H9 (cell line): ENCODE measurements around the gene EOGT. TPM values are rescaled to one million over a fixed set of nuclear protein-coding genes. Genes with fewer than 3 reads are reported as not detected.

Experiments used
- DNase-seq: peaks from one replicate; pipeline ENCODE4 v3.0.0-alpha.2; 2017
- H2AFZ ChIP-seq: one replicate; pipeline ENCODE4 v1.6.1; 2013; ENCODE audit warnings: mild to moderate bottlenecking, low read length, control low read depth, moderate library complexity
- H2AK5ac ChIP-seq: 2 replicates; pipeline ENCODE4 v1.6.1; 2013; ENCODE audit warnings: low read length, control low read depth, mixed read lengths; ENCODE audit not compliant: insufficient read length
- H2BK120ac ChIP-seq: one replicate; pipeline ENCODE4 v1.6.1; 2013; ENCODE audit warnings: low read depth, mild to moderate bottlenecking, low read length, control low read depth, inconsistent platforms; ENCODE audit not compliant: poor library complexity, severe bottlenecking
- H2BK12ac ChIP-seq: 2 replicates; pipeline ENCODE4 v1.6.1; 2013; ENCODE audit warnings: low read length, control low read depth, mixed read lengths, low read depth; ENCODE audit not compliant: insufficient read length
- H2BK15ac ChIP-seq: 2 replicates; pipeline ENCODE4 v1.6.1; 2013; ENCODE audit warnings: low read depth, low read length, control low read depth
- H2BK20ac ChIP-seq: one replicate; pipeline ENCODE4 v1.6.1; 2013; ENCODE audit warnings: low read depth, mild to moderate bottlenecking, low read length, control low read depth, inconsistent platforms; ENCODE audit not compliant: poor library complexity, severe bottlenecking
- H2BK5ac ChIP-seq: 2 replicates; pipeline ENCODE4 v1.6.1; 2013; ENCODE audit warnings: low read length, control low read depth, mixed read lengths; ENCODE audit not compliant: insufficient read length
- H3K14ac ChIP-seq: 2 replicates; pipeline ENCODE4 v1.6.1; 2013; ENCODE audit warnings: low read length, control low read depth; ENCODE audit not compliant: insufficient read depth
- H3K18ac ChIP-seq: 2 replicates; pipeline ENCODE4 v1.6.1; 2013; ENCODE audit warnings: low read depth, mild to moderate bottlenecking, mixed read lengths, low read length, control low read depth; ENCODE audit not compliant: insufficient read length
- H3K23ac ChIP-seq: 2 replicates; pipeline ENCODE4 v1.6.1; 2013; ENCODE audit warnings: low read length, control low read depth, mixed read lengths, low read depth; ENCODE audit not compliant: insufficient read length
- H3K23me2 ChIP-seq: 2 replicates; pipeline ENCODE4 v1.6.1; 2013; ENCODE audit warnings: low read depth, mild to moderate bottlenecking, mixed read lengths, low read length, control low read depth; ENCODE audit not compliant: insufficient read length, poor library complexity, severe bottlenecking
- H3K27ac ChIP-seq: 2 replicates; pipeline ENCODE4 v1.5.1; 2013; ENCODE audit warnings: low read length, control low read depth, mixed read lengths, low read depth; ENCODE audit not compliant: insufficient read length
- H3K27me3 ChIP-seq: 2 replicates; pipeline ENCODE4 v1.6.1; 2013; ENCODE audit warnings: low read length, control low read depth, inconsistent platforms; ENCODE audit not compliant: insufficient read depth
- H3K4ac ChIP-seq: 2 replicates; pipeline ENCODE4 v1.6.1; 2013; ENCODE audit warnings: low read depth, mild to moderate bottlenecking, control low read depth, inconsistent platforms, low read length, moderate library complexity
- H3K4me1 ChIP-seq: 2 replicates; pipeline ENCODE4 v1.6.1; 2013; ENCODE audit warnings: low read length, control low read depth, inconsistent platforms; ENCODE audit not compliant: insufficient read depth
- H3K4me2 ChIP-seq: 2 replicates; pipeline ENCODE4 v1.6.1; 2013; ENCODE audit warnings: low read length, control low read depth, mixed read lengths; ENCODE audit not compliant: insufficient read length, insufficient read depth
- H3K56ac ChIP-seq: 2 replicates; pipeline ENCODE4 v1.6.1; 2013; ENCODE audit warnings: low read depth, mild to moderate bottlenecking, mixed read lengths, low read length, control low read depth; ENCODE audit not compliant: insufficient read length
- H3K79me1 ChIP-seq: 2 replicates; pipeline ENCODE4 v1.6.1; 2013; ENCODE audit warnings: low read depth, mild to moderate bottlenecking, moderate library complexity, low read length, control low read depth, inconsistent platforms; ENCODE audit not compliant: insufficient read depth, poor library complexity, severe bottlenecking
- H3K79me2 ChIP-seq: 2 replicates; pipeline ENCODE4 v1.6.1; 2013; ENCODE audit warnings: low read length, control low read depth, inconsistent platforms; ENCODE audit not compliant: insufficient read depth
- H3K9ac ChIP-seq: 2 replicates; pipeline ENCODE4 v1.6.1; 2013; ENCODE audit warnings: low read length, control low read depth, mixed read lengths; ENCODE audit not compliant: insufficient read length; ENCODE audit errors: extremely low read depth
- H3K9me3 ChIP-seq: one replicate; pipeline ENCODE4 v1.6.1; 2013; ENCODE audit warnings: low read depth, low read length, inconsistent platforms; ENCODE audit not compliant: control insufficient read depth
- H3T11ph ChIP-seq: one replicate; pipeline ENCODE4 v1.6.1; 2013; ENCODE audit warnings: mild to moderate bottlenecking, low read length, control low read depth, inconsistent platforms
- H4K20me1 ChIP-seq: one replicate; pipeline ENCODE4 v1.6.1; 2013; ENCODE audit not compliant: control insufficient read depth, insufficient read length, insufficient read depth
- H4K5ac ChIP-seq: 2 replicates; pipeline ENCODE4 v1.6.1; 2013; ENCODE audit warnings: low read depth, mild to moderate bottlenecking, mixed read lengths, low read length, control low read depth; ENCODE audit not compliant: insufficient read length
- H4K8ac ChIP-seq: replicated peaks from 2 replicates; pipeline ENCODE4 v1.6.1; 2013; ENCODE audit warnings: low read length, control low read depth, mixed read lengths, low read depth; ENCODE audit not compliant: insufficient read length
- H4K91ac ChIP-seq: 2 replicates; pipeline ENCODE4 v1.6.1; 2013; ENCODE audit warnings: low read depth, mild to moderate bottlenecking, moderate library complexity, mixed read lengths, low read length, control low read depth; ENCODE audit not compliant: insufficient read length
- H3K27ac Mint-ChIP-seq, 3 experiments: 2 replicates in 2 of 3; 3 replicates in 1 of 3; pipeline ENCODE4 v1.8.0; 2020 to 2021; ENCODE audit warnings: mixed read lengths in 3 of 3, mild to moderate bottlenecking in 1 of 3, moderate library complexity in 1 of 3
- H3K27me3 Mint-ChIP-seq: 2 replicates; pipeline ENCODE4 v1.8.0; 2021; ENCODE audit warnings: low read depth, mild to moderate bottlenecking, moderate library complexity, mixed read lengths
- H3K36me3 Mint-ChIP-seq, 3 experiments: 2 replicates in 2 of 3; 3 replicates in 1 of 3; pipeline ENCODE4 v1.8.0; 2020 to 2021; ENCODE audit warnings: low read depth in 3 of 3, mixed read lengths in 3 of 3; ENCODE audit not compliant: insufficient read depth in 1 of 3
- H3K4me1 Mint-ChIP-seq, 2 experiments: 2 replicates each; pipeline ENCODE4 v1.8.0; 2020; ENCODE audit warnings: mixed read lengths in 2 of 2
- H3K4me3 Mint-ChIP-seq, 2 experiments: 2 replicates in 1 of 2; 3 replicates in 1 of 2; pipeline ENCODE4 v1.8.0; 2020 to 2021; ENCODE audit warnings: mild to moderate bottlenecking in 2 of 2, mixed read lengths in 2 of 2, moderate library complexity in 1 of 2
- H3K9me3 Mint-ChIP-seq, 2 experiments: 2 replicates in 1 of 2; 3 replicates in 1 of 2; pipeline ENCODE4 v1.8.0; 2020; ENCODE audit warnings: mild to moderate bottlenecking in 2 of 2, mixed read lengths in 2 of 2, moderate library complexity in 1 of 2
- WGBS: extraction: QIAGEN DNeasy Blood & Tissue Kit; methylation state at CpG from one replicate; pipeline ENCODE4 v1.1.7; 2013; ENCODE audit warnings: missing lambda C conversion rate, low lambda C conversion rate, mixed read lengths; ENCODE audit not compliant: insufficient read length; ENCODE audit errors: extremely low coverage; 5-methylcytosine and 5-hydroxymethylcytosine counted together
- microRNA-seq: library from miRNA; unstranded; fragments of <30 nt; microRNA quantifications from one replicate; pipeline ENCODE4, GENCODE V29; 2020; ENCODE audit warnings: borderline microRNAs expressed
- total RNA-seq: library from RNA; stranded (reverse); gene quantifications from 2 replicates; pipeline ENCODE4 v1.2.1, GENCODE V29; 2021
- TF ChIP-seq, protein P1 (sequence below): fragments of 200-600 bp; sonication (generic); conservative IDR thresholded peaks from 3 replicates; pipeline ENCODE4 v1.8.0; 2021; ENCODE audit warnings: antibody characterized with exemption, mild to moderate bottlenecking

EOGT gene
- total RNA-seq, 1 experiment from 2014 or later: 30.5 TPM

DNA sequence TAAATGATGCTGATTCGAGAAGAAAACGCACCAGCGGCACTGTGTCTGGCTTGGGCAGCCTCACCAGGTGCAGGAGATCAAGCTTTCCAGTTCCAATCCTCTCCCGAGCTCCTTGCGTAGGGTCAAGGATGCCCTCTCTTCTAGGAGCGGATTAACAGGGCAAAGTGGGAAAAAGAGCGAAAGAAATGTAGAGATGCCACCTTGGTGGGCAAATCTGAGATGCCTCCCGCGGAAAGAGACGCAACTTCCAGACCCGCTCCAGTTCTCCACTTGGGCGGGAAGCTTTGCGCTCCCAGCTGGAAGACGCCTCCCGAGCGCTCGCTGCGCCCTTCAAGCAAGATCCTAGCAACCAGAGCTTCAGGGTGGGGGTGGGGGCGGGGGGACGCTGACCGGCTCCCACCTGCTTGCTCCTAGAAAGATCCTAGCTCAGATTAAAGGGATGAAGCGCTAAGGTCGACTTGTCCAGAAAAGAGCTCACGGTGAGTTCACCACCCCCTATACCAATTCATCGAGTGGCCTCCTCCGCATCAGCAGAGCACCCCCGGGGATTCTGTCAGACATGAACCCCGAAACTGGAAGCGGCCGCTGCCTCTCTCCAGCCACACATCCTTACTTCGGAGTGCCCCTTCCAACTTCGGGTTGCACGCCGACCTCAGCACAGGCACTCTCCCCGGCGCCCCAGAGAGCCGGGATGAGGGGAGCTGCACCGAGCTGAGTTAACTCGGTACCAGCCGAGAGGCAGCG lies 81.9 kb downstream of the EOGT start:
- no peak overlapping the region for H3K56ac ChIP-seq
- H2BK120ac ChIP-seq: no peak overlapping the region
- no peaks in the 10 kb centered on the region for H3K79me2 ChIP-seq
- TF ChIP-seq, protein P1, sequence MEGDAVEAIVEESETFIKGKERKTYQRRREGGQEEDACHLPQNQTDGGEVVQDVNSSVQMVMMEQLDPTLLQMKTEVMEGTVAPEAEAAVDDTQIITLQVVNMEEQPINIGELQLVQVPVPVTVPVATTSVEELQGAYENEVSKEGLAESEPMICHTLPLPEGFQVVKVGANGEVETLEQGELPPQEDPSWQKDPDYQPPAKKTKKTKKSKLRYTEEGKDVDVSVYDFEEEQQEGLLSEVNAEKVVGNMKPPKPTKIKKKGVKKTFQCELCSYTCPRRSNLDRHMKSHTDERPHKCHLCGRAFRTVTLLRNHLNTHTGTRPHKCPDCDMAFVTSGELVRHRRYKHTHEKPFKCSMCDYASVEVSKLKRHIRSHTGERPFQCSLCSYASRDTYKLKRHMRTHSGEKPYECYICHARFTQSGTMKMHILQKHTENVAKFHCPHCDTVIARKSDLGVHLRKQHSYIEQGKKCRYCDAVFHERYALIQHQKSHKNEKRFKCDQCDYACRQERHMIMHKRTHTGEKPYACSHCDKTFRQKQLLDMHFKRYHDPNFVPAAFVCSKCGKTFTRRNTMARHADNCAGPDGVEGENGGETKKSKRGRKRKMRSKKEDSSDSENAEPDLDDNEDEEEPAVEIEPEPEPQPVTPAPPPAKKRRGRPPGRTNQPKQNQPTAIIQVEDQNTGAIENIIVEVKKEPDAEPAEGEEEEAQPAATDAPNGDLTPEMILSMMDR: no peak
- no peak overlapping the region for H4K8ac ChIP-seq
- peak; percentile 40 for DNase-seq
- H2BK15ac ChIP-seq: no peak overlapping the region
- peak overlapping the region; percentile 35 for H3K9ac ChIP-seq
- H3K27ac ChIP-seq: no peak overlapping the region
- peak overlapping the region; percentile 72 to 87 for H3K4me3 Mint-ChIP-seq
- H4K91ac ChIP-seq: no peak overlapping the region
- H3K4ac ChIP-seq: no peak overlapping the region
- H2AK5ac ChIP-seq: no peak overlapping the region
- no peak overlapping the region for H2AFZ ChIP-seq
- H4K20me1 ChIP-seq: no peaks in the 10 kb centered on the region
- H2BK12ac ChIP-seq: no peak overlapping the region
- H3K4me1 Mint-ChIP-seq: peaks cover 11 to 15% of the 10 kb centered on the region in 2 experiments
- no peaks in the 10 kb centered on the region for H3K9me3 Mint-ChIP-seq
- no peaks in the 10 kb centered on the region for H3K9me3 ChIP-seq
- no peaks in the 10 kb centered on the region for H3K36me3 Mint-ChIP-seq
- no peak overlapping the region for H2BK20ac ChIP-seq
- peaks cover 16% of the 10 kb centered on the region for H3K23me2 ChIP-seq
- H2BK5ac ChIP-seq: no peak overlapping the region
- H3K23ac ChIP-seq: no peak overlapping the region
- H3K4me2 ChIP-seq: peak overlapping the region; percentile 94
- H3T11ph ChIP-seq: no peak overlapping the region
- no CpG with 5 or more reads among the region's 41 CpGs for WGBS
- H3K14ac ChIP-seq: no peak overlapping the region; the same call in 1 of the 2 replicates
- peaks cover 17% of the 10 kb centered on the region; the same call in 1 of the 2 replicates for H3K27me3 ChIP-seq
- no peak overlapping the region for H3K27ac Mint-ChIP-seq
- no peak overlapping the region for H4K5ac ChIP-seq
- peaks cover 50% of the 10 kb centered on the region for H3K27me3 Mint-ChIP-seq
- H3K4me1 ChIP-seq: no peaks in the 10 kb centered on the region; the same call in 1 of the 2 replicates
- H3K18ac ChIP-seq: no peak overlapping the region
- no peaks in the 10 kb centered on the region for H3K79me1 ChIP-seq

Small RNA genes lying within 50 kb of the gene (microRNA-seq; reads per million reads assigned to microRNA genes)
- not detected for gene MIR3136

Other genes starting within 250 kb of the EOGT start
- 2.3 and 3.0 TPM in 2 replicates for gene TAFA4, start 81.1 kb downstream of the EOGT start, total RNA-seq
- 17.8 and 21.9 TPM in 2 replicates for gene TMF1, start 38.6 kb upstream of the EOGT start, total RNA-seq
- 64.5 and 67.2 TPM in 2 replicates for gene UBA3, start 66.7 kb upstream of the EOGT start, total RNA-seq
- 15.5 and 16.9 TPM in 2 replicates for gene ARL6IP5, start 71.3 kb upstream of the EOGT start, total RNA-seq
- not detected in 2 replicates for gene LMOD3, start 108.9 kb upstream of the EOGT start, total RNA-seq